BE2C (cell line): Measurements from ENCODE around the gene NTRK3.

Experiments
- DNase-seq: peaks from one replicate; pipeline ENCODE4 v3.0.0-alpha.2; 2020
- H3K27me3 ChIP-seq: fragments of 250-450 bp; sonication (Bioruptor Pico); 2 replicates; pipeline ENCODE4 v1.5.1; 2020; ENCODE audit warnings: mild to moderate bottlenecking
- H3K36me3 ChIP-seq: fragments of 250-450 bp; sonication (Bioruptor Pico); 2 replicates; pipeline ENCODE4 v1.5.1; 2020; ENCODE audit warnings: mild to moderate bottlenecking
- H3K4me1 ChIP-seq: fragments of 250-450 bp; sonication (Bioruptor Pico); 2 replicates; pipeline ENCODE4 v1.5.1; 2020
- H3K4me3 ChIP-seq: 2 replicates; pipeline ENCODE4 v1.5.1; 2011; ENCODE audit warnings: low read depth, low read length
- H3K9me3 ChIP-seq: fragments of 250-450 bp; sonication (Bioruptor Pico); 2 replicates; pipeline ENCODE4 v1.5.1; 2020
- TF ChIP-seq, protein P1 (sequence below): IDR thresholded peaks from 2 replicates; pipeline ENCODE4 v1.5.1; 2012; ENCODE audit warnings: mild to moderate bottlenecking, low read depth, low read length

NTRK3 gene

DNA sequence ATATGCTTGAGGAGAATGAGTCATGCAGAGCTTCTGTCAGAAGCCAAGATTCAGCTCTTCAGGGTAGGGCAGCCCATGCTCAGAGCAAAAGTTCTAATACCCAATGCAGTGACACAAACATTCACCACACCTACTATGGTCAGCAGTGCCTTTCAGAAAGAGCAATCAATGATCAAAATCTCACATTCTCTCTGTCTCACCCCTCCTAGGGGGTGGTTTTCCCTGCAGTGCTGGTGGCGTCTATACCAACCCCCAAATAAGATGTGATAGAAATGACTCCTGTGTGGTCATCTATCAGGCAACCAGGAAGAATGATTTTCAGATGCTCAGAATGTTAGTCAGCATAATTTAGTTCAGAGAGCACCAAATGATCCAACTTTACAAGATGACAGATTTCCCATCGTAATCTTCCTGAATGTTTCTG, 385.3 kb downstream of the NTRK3 start:
- H3K9me3 ChIP-seq = no peaks in the 10 kb centered on the region
- H3K4me3 ChIP-seq = no peak overlapping the region
- no peak for DNase-seq
- TF ChIP-seq, protein P1, sequence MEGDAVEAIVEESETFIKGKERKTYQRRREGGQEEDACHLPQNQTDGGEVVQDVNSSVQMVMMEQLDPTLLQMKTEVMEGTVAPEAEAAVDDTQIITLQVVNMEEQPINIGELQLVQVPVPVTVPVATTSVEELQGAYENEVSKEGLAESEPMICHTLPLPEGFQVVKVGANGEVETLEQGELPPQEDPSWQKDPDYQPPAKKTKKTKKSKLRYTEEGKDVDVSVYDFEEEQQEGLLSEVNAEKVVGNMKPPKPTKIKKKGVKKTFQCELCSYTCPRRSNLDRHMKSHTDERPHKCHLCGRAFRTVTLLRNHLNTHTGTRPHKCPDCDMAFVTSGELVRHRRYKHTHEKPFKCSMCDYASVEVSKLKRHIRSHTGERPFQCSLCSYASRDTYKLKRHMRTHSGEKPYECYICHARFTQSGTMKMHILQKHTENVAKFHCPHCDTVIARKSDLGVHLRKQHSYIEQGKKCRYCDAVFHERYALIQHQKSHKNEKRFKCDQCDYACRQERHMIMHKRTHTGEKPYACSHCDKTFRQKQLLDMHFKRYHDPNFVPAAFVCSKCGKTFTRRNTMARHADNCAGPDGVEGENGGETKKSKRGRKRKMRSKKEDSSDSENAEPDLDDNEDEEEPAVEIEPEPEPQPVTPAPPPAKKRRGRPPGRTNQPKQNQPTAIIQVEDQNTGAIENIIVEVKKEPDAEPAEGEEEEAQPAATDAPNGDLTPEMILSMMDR = no peak
- no peaks in the 10 kb centered on the region for H3K27me3 ChIP-seq
- peaks cover 7% of the 10 kb centered on the region for H3K4me1 ChIP-seq
- H3K36me3 ChIP-seq = no peaks in the 10 kb centered on the region

DNA sequence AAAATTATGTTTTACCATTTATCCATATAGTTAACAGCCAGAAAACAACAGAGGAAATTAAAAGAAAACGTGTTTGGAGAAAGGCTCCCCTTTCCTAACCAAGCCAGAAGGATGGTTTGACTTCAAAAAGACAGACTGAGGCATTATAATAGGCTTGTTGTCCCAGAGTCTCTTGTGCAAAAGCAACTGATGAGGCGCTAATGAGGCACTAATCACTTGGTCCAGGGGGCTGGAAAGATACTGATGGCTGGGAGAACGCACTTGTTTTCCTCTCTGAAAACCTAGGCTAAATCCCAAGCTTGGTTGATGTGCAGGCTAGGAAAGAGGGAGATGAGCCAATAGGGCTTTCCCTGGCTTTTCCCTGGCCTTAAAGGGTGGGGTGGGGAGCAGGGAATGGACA, 389.6 kb downstream of the NTRK3 start:
- no peak overlapping the region for H3K4me3 ChIP-seq
- peaks cover 7% of the 10 kb centered on the region for H3K4me1 ChIP-seq
- no peaks in the 10 kb centered on the region for H3K36me3 ChIP-seq
- TF ChIP-seq, protein P1 = no peak
- no peak for DNase-seq
- H3K9me3 ChIP-seq = no peaks in the 10 kb centered on the region
- no peaks in the 10 kb centered on the region for H3K27me3 ChIP-seq

DNA sequence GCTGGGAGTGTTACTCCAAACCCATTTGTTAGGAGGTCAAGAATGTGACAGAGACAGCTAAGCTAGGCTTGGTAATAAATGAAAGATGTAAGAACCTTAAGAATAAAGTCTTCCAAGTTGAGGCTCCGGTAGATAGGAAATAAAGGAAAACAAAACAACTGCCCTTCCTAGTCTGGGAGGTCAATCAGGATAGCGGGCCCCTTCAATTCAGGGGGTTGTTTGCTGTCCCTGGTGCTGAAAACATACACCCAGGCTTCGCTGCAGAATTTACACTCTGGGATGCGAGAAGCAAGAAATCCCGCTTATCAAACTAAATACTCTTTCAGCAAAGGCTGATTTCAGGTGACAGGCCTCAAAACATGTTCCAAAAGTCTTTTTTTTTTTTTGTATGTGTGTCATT, 393.4 kb downstream of the NTRK3 start:
- DNase-seq = no peak
- TF ChIP-seq, protein P1 = no peak
- Histone ChIP-seq H3K36me3 (no peaks in the 10 kb centered on the region), H3K4me3 (no peak overlapping the region), H3K4me1 (peaks cover 7% of the 10 kb centered on the region), H3K9me3 (no peaks in the 10 kb centered on the region), H3K27me3 (no peaks in the 10 kb centered on the region)

DNA sequence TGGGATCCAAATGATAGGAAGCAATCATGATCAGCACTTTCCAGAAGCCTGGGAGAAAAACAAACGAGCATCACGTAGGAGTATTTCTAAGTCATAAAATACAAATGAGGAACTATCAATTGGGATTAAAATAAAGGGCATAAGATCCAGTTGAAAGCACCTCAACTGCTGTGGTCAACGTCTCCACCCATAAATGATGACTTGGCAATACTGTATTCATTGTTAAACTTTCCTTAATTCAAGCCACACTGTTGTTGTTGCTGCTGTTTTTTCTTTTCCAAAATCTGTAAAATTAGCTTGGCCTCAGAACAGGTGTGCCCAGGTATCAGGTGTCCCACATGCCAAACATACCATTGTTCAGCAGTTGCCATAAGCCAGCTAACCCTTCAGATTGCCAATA, 395.8 kb downstream of the NTRK3 start:
- Histone ChIP-seq H3K4me3 (no peak overlapping the region), H3K27me3 (no peaks in the 10 kb centered on the region), H3K9me3 (no peaks in the 10 kb centered on the region), H3K36me3 (no peaks in the 10 kb centered on the region), H3K4me1 (no peaks in the 10 kb centered on the region; the same call in 1 of the 2 replicates)
- DNase-seq = no peak
- TF ChIP-seq, protein P1 = no peak

DNA sequence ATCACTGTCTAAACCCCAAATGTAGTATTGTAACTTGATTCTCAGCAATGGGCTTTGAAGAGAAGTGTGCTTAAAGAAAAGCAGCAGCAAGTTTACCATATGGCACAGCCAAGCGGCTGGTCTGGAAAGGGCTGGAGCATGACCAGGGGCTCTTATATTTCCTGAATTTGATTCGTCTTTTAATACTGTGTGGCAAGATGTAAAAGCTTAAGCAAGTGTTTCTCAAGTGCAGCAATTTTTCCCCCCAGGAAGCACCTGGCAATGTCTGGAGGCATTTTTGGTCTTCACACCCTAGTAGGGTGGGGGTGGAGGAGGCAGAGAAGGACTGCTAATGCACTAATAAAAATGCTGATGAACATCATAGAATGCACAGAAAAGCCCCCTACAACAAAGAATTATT, 397.9 kb downstream of the NTRK3 start:
- TF ChIP-seq, protein P1 = no peak
- Histone ChIP-seq H3K4me1 (no peaks in the 10 kb centered on the region; the same call in 1 of the 2 replicates), H3K9me3 (no peaks in the 10 kb centered on the region), H3K27me3 (no peaks in the 10 kb centered on the region), H3K4me3 (no peak overlapping the region), H3K36me3 (no peaks in the 10 kb centered on the region)
- no peak for DNase-seq

DNA sequence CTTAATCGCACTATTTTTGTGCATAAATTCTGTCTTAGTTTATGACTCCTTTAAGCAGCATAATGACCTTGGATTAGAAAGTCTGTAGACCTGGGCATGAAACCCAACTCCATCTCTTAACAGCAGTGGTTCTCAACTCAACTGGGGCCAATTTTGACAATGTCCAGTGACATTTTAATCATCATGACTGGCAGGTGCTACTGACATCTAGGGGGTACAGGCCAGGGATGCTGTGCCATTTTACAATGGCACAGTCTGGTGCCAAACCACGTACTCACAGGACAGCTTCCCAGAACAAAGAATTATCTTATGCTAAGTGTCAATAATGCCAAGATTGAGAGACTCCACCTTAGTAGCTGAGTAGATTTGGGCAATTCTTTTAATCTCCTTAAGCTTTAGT, 405.0 kb downstream of the NTRK3 start:
- no peaks in the 10 kb centered on the region for H3K9me3 ChIP-seq
- TF ChIP-seq, protein P1 = no peak
- H3K4me3 ChIP-seq = no peak overlapping the region
- no peak for DNase-seq
- no peaks in the 10 kb centered on the region for H3K4me1 ChIP-seq
- H3K27me3 ChIP-seq = no peaks in the 10 kb centered on the region
- H3K36me3 ChIP-seq = no peaks in the 10 kb centered on the region
